ENCODE results near the gene DNAH7.

GRCh38 chr2:196076778-196077568 is 8.3 kb upstream of the DNAH7 start:
- TF ChIP-seq CTCF (optimal IDR thresholded peaks at IDR 0.05 in 1 of 3, IDR thresholded peaks at IDR 0.05 in 1 of 3, conservative IDR thresholded peaks at IDR 0.05 in 1 of 3; ENCODE audit: extremely low read depth in 1 of 3, insufficient read depth in 2 of 3, low read length in 3 of 3) (no peak), EZH2 (IDR thresholded peaks at IDR 0.05; ENCODE audit: low read length) (no peak)
